Cardiac muscle cell (in vitro differentiated cells and primary cell): ENCODE results near the gene CFAP43. TPM values are rescaled to one million over a fixed set of nuclear protein-coding genes. Genes with fewer than 3 reads are reported as not detected.

Experiments used
- DNase-seq, 2 donors: peaks; one replicate each; pipeline versions ENCODE4 v3.0.0 to v3.0.0-alpha.2; 2010 to 2017; ENCODE audit warnings: low read depth in 1 of 2, low spot score in 1 of 2
- H3K27ac ChIP-seq: fragments of 200-600 bp; sonication (generic); 2 replicates; pipeline ENCODE4 v1.5.1; 2016
- H3K27me3 ChIP-seq: fragments of 200-600 bp; sonication (generic); 2 replicates; pipeline ENCODE4 v1.6.0; 2016; ENCODE audit warnings: control low read depth
- H3K36me3 ChIP-seq: fragments of 200-600 bp; sonication (generic); 2 replicates; pipeline ENCODE4 v1.5.1; 2016; ENCODE audit warnings: control low read depth
- H3K4me1 ChIP-seq: fragments of 200-600 bp; sonication (generic); 2 replicates; pipeline ENCODE4 v1.8.1; 2017; ENCODE audit warnings: low read depth, mild to moderate bottlenecking, mixed run types
- H3K4me3 ChIP-seq: fragments of 200-600 bp; sonication (generic); 2 replicates; pipeline ENCODE4 v1.5.1; 2016; ENCODE audit warnings: mild to moderate bottlenecking
- H3K9me3 ChIP-seq: fragments of 200-600 bp; sonication (generic); 2 replicates; pipeline ENCODE4 v1.5.1; 2017; ENCODE audit warnings: low read depth, mild to moderate bottlenecking, control low read depth
- CTCF ChIP-seq: IDR thresholded peaks from 2 replicates; pipeline ENCODE4 v1.5.1; 2012; ENCODE audit warnings: low read depth, mild to moderate bottlenecking, low read length
- polyA plus RNA-seq: library from polyadenylated mRNA; unstranded; fragments of >200 nt; fragmentation: Nextera tagmentation; extraction: Ambion mirVana; gene quantifications from 2 replicates; pipeline ENCODE4 v1.2.1, GENCODE V29; 2016
- total RNA-seq: library from RNA; depleted of rRNA; stranded (reverse); fragments of >200 nt; gene quantifications from 2 replicates; pipeline ENCODE4 v1.2.3, GENCODE V29; 2016

The CFAP43 gene
- total and polyA plus RNA-seq, 2 experiments from 2014 or later = 0.36 to 0.67 TPM

GRCh38 chr10:104089621-104090020 lies 142.5 kb downstream of the CFAP43 start:
- Histone ChIP-seq H3K4me1 (peaks cover 5% of the 10 kb centered on the region), H3K4me3 (no peak overlapping the region), H3K27me3 (no peaks in the 10 kb centered on the region), H3K9me3 (no peaks in the 10 kb centered on the region), H3K36me3 (no peaks in the 10 kb centered on the region), H3K27ac (no peak overlapping the region)
- DNase-seq = no peak
- no peak for TF ChIP-seq CTCF

GRCh38 chr10:104088239-104088638 lies 143.9 kb downstream of the CFAP43 start:
- Histone ChIP-seq H3K9me3 (no peaks in the 10 kb centered on the region), H3K4me1 (peaks cover 5% of the 10 kb centered on the region), H3K4me3 (no peak overlapping the region), H3K27ac (no peak overlapping the region), H3K36me3 (no peaks in the 10 kb centered on the region), H3K27me3 (no peaks in the 10 kb centered on the region)
- no peak for TF ChIP-seq CTCF
- no peak for DNase-seq

GRCh38 chr10:104085801-104086400 lies 146.3 kb downstream of the CFAP43 start, which contains the start of gene COL17A1:
Gene COL17A1 (minus strand): TSS chr10:104085880. CDS start chr10:104080673, 5,207 bp downstream.
- DNase-seq = no peak
- Histone ChIP-seq H3K4me3 (no peak within 1 kb of the TSS), H3K27ac (no peak within 1 kb of the TSS), H3K27me3 (no peaks in the 10 kb centered on the region), H3K9me3 (no peaks in the 10 kb centered on the region), H3K4me1 (peaks cover 5% of the 10 kb centered on the region), H3K36me3 (no peaks in the 10 kb centered on the region)
- no peak for TF ChIP-seq CTCF

GRCh38 chr10:104084482-104085142 lies 147.6 kb downstream of the CFAP43 start:
- Histone ChIP-seq H3K4me1 (peaks cover 5% of the 10 kb centered on the region), H3K9me3 (no peaks in the 10 kb centered on the region), H3K27me3 (no peaks in the 10 kb centered on the region), H3K27ac (no peak overlapping the region), H3K4me3 (no peak overlapping the region), H3K36me3 (no peaks in the 10 kb centered on the region)
- no peak for DNase-seq
- no peak for TF ChIP-seq CTCF

DNA sequence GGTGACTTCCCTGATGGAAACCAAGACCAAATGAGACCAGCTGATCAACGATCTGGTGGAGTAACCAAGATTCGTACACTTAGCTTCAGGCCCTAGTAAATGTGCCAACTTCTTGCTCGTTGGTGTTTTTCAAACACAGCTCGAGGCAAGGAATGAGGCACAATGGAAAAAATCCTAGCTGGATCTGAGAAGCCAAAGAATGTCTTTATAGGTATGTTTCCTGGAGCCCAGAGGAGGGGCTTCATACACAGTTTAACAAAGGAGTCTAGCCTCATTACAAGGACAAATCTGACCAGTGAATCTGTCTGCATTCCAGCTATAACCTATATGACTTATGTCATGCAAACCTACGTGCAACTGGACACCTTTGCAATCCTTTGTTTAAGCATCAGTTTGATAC lies 150.2 kb downstream of the CFAP43 start:
- H3K36me3 ChIP-seq = no peaks in the 10 kb centered on the region
- H3K27ac ChIP-seq = no peak overlapping the region
- H3K4me1 ChIP-seq = peaks cover 5% of the 10 kb centered on the region
- no peak for DNase-seq
- no peak for TF ChIP-seq CTCF
- H3K27me3 ChIP-seq = no peaks in the 10 kb centered on the region
- no peak overlapping the region for H3K4me3 ChIP-seq
- no peaks in the 10 kb centered on the region for H3K9me3 ChIP-seq
